HG02759 (cell line): ENCODE data around the gene STRA6.

Source experiments
- ATAC-seq: cut with Tn5 transposase; IDR thresholded peaks from one replicate; pipeline ENCODE4 v1.9.1; 2021; ENCODE audit warnings: mild to moderate bottlenecking, moderate library complexity; ENCODE audit not compliant: unreplicated experiment

The STRA6 gene

GRCh38 chr15:74182131-74182530 is 20.5 kb downstream of the STRA6 start:
- no peak for ATAC-seq

GRCh38 chr15:74180881-74181602 is 21.5 kb downstream of the STRA6 start:
- ATAC-seq, result no peak

- no peak for ATAC-seq
Measured at GRCh38 chr15:74179983-74180880, 22.4 kb downstream of the STRA6 start.

GRCh38 chr15:74179101-74179841 is 23.3 kb downstream of the STRA6 start:
- no peak for ATAC-seq

GRCh38 chr15:74178326-74179100 is 24.1 kb downstream of the STRA6 start:
- ATAC-seq, result no peak

- ATAC-seq, result no peak
Measured at GRCh38 chr15:74176262-74177214, 26.0 kb downstream of the STRA6 start.

- ATAC-seq, result no peak
Measured at GRCh38 chr15:74175271-74176191, 27.1 kb downstream of the STRA6 start.

- ATAC-seq, result no peak
Measured at GRCh38 chr15:74174958-74175253, 27.7 kb downstream of the STRA6 start.

- ATAC-seq, result no peak
Measured at GRCh38 chr15:74174219-74174957, 28.2 kb downstream of the STRA6 start.

GRCh38 chr15:74173380-74174218 is 29.0 kb downstream of the STRA6 start, which contains the start of gene ISLR:
ISLR (plus strand) TSS chr15:74173710; CDS start chr15:74174859, 1,149 bp downstream.
- ATAC-seq, result no peak

- ATAC-seq, result no peak
Measured at GRCh38 chr15:74172701-74173379, 29.7 kb downstream of the STRA6 start.

- no peak for ATAC-seq
Measured at GRCh38 chr15:74171965-74172541, 30.5 kb downstream of the STRA6 start.

- ATAC-seq, result no peak
Measured at GRCh38 chr15:74170875-74171578, 31.6 kb downstream of the STRA6 start.

- no peak for ATAC-seq
Measured at GRCh38 chr15:74170071-74170844, 32.3 kb downstream of the STRA6 start.

- no peak for ATAC-seq
Measured at GRCh38 chr15:74168711-74169126, 33.9 kb downstream of the STRA6 start.
